ENCODE results near the gene SLC15A4. TPM values are rescaled to one million over a fixed set of nuclear protein-coding genes. Genes with fewer than 3 reads are reported as not detected.
A peak's percentile ranks its signal among the peaks of the same experiment; 100 is the strongest.

SLC15A4 gene
- total RNA-seq, 2 donors from 2014 or later = 15.5 to 17.2 TPM

GRCh38 chr12:128802756-128803155 is 21.0 kb downstream of the SLC15A4 start:
- Mint-ChIP-seq H3K4me1 (peaks cover 12% of the 10 kb centered on the region), H3K27me3 (no peaks in the 10 kb centered on the region), H3K36me3 (ENCODE audit: low read depth) (peaks cover 14% of the 10 kb centered on the region), H3K27ac (no peak overlapping the region), H3K4me3 (no peak overlapping the region)
- ATAC-seq (no peak), DNase-seq (no peak)
- H3K9me3 ChIP-seq (ENCODE audit: control insufficient read depth, low read length, poor library complexity, severe bottlenecking) = no peaks in the 10 kb centered on the region

GRCh38 chr12:128801879-128802391 is 21.8 kb downstream of the SLC15A4 start:
- H3K4me1 Mint-ChIP-seq = peaks cover 13% of the 10 kb centered on the region
- DNase-seq (no peak), ATAC-seq (no peak)
- no peak overlapping the region for H3K27ac Mint-ChIP-seq
- H3K4me3 Mint-ChIP-seq = no peak overlapping the region
- H3K36me3 Mint-ChIP-seq (ENCODE audit: low read depth) = peaks cover 14% of the 10 kb centered on the region
- no peaks in the 10 kb centered on the region for H3K27me3 Mint-ChIP-seq
- H3K9me3 ChIP-seq (ENCODE audit: control insufficient read depth, low read length, poor library complexity, severe bottlenecking) = no peaks in the 10 kb centered on the region

- H3K4me3 Mint-ChIP-seq = no peak overlapping the region
- no peak overlapping the region for H3K27ac Mint-ChIP-seq
- H3K9me3 ChIP-seq (ENCODE audit: control insufficient read depth, low read length, poor library complexity, severe bottlenecking) = no peaks in the 10 kb centered on the region
- ATAC-seq (no peak), DNase-seq (no peak)
- H3K4me1 Mint-ChIP-seq = peaks cover 16% of the 10 kb centered on the region
- H3K27me3 Mint-ChIP-seq = no peaks in the 10 kb centered on the region
- H3K36me3 Mint-ChIP-seq (ENCODE audit: low read depth) = peaks cover 14% of the 10 kb centered on the region
Measured at GRCh38 chr12:128800606-128801005, 23.2 kb downstream of the SLC15A4 start.

GRCh38 chr12:128798571-128799341 is 25.0 kb downstream of the SLC15A4 start:
- Mint-ChIP-seq H3K4me1 (peaks cover 22% of the 10 kb centered on the region), H3K4me3 (no peak overlapping the region), H3K27ac (no peak overlapping the region), H3K36me3 (ENCODE audit: low read depth) (peaks cover 16% of the 10 kb centered on the region), H3K27me3 (no peaks in the 10 kb centered on the region)
- no peak for ATAC-seq
- H3K9me3 ChIP-seq (ENCODE audit: control insufficient read depth, low read length, poor library complexity, severe bottlenecking) = no peaks in the 10 kb centered on the region
- no peak for DNase-seq

- Mint-ChIP-seq H3K4me1 (peaks cover 15% of the 10 kb centered on the region), H3K4me3 (peak overlapping the region; percentile 5), H3K27ac (peak overlapping the region; percentile 92), H3K27me3 (no peaks in the 10 kb centered on the region), H3K36me3 (ENCODE audit: low read depth) (peaks cover 10% of the 10 kb centered on the region)
- DNase-seq = no peak
- H3K9me3 ChIP-seq (ENCODE audit: control insufficient read depth, low read length, poor library complexity, severe bottlenecking) = no peaks in the 10 kb centered on the region
- peak; percentile 63 for ATAC-seq
Measured at GRCh38 chr12:128797119-128798118, 26.3 kb downstream of the SLC15A4 start.

GRCh38 chr12:128796439-128797118 is 27.2 kb downstream of the SLC15A4 start:
- no peak for ATAC-seq
- DNase-seq = no peak
- H3K4me3 Mint-ChIP-seq = no peak overlapping the region
- H3K4me1 Mint-ChIP-seq = peaks cover 13% of the 10 kb centered on the region
- peaks cover 10% of the 10 kb centered on the region for H3K36me3 Mint-ChIP-seq (ENCODE audit: low read depth)
- no peaks in the 10 kb centered on the region for H3K9me3 ChIP-seq (ENCODE audit: control insufficient read depth, low read length, poor library complexity, severe bottlenecking)
- H3K27me3 Mint-ChIP-seq = no peaks in the 10 kb centered on the region
- H3K27ac Mint-ChIP-seq = peak overlapping the region; percentile 32

- Mint-ChIP-seq H3K4me1 (peaks cover 12% of the 10 kb centered on the region), H3K27ac (peak overlapping the region; percentile 32), H3K27me3 (no peaks in the 10 kb centered on the region), H3K4me3 (no peak overlapping the region), H3K36me3 (ENCODE audit: low read depth) (peaks cover 10% of the 10 kb centered on the region)
- DNase-seq = no peak
- no peaks in the 10 kb centered on the region for H3K9me3 ChIP-seq (ENCODE audit: control insufficient read depth, low read length, poor library complexity, severe bottlenecking)
- ATAC-seq = no peak
Measured at GRCh38 chr12:128795530-128796361, 28.0 kb downstream of the SLC15A4 start.

GRCh38 chr12:128794661-128795529 is 28.9 kb downstream of the SLC15A4 start:
- ATAC-seq (peak; percentile 32), DNase-seq (no peak)
- no peaks in the 10 kb centered on the region for H3K27me3 Mint-ChIP-seq
- H3K27ac Mint-ChIP-seq = peak overlapping the region; percentile 19
- peaks cover 4% of the 10 kb centered on the region for H3K36me3 Mint-ChIP-seq (ENCODE audit: low read depth)
- H3K9me3 ChIP-seq (ENCODE audit: control insufficient read depth, low read length, poor library complexity, severe bottlenecking) = no peaks in the 10 kb centered on the region
- peaks cover 12% of the 10 kb centered on the region for H3K4me1 Mint-ChIP-seq
- H3K4me3 Mint-ChIP-seq = no peak overlapping the region

- DNase-seq (no peak), ATAC-seq (no peak)
- no peaks in the 10 kb centered on the region for H3K27me3 Mint-ChIP-seq
- peaks cover 4% of the 10 kb centered on the region for H3K36me3 Mint-ChIP-seq (ENCODE audit: low read depth)
- no peak overlapping the region for H3K27ac Mint-ChIP-seq
- peaks cover 12% of the 10 kb centered on the region for H3K4me1 Mint-ChIP-seq
- no peaks in the 10 kb centered on the region for H3K9me3 ChIP-seq (ENCODE audit: control insufficient read depth, low read length, poor library complexity, severe bottlenecking)
- no peak overlapping the region for H3K4me3 Mint-ChIP-seq
Measured at GRCh38 chr12:128793701-128794100, 30.1 kb downstream of the SLC15A4 start.

- H3K27me3 Mint-ChIP-seq = no peaks in the 10 kb centered on the region
- no peak overlapping the region for H3K4me3 Mint-ChIP-seq
- no peak for ATAC-seq
- peaks cover 12% of the 10 kb centered on the region for H3K4me1 Mint-ChIP-seq
- no peak overlapping the region for H3K27ac Mint-ChIP-seq
- H3K9me3 ChIP-seq (ENCODE audit: control insufficient read depth, low read length, poor library complexity, severe bottlenecking) = no peaks in the 10 kb centered on the region
- H3K36me3 Mint-ChIP-seq (ENCODE audit: low read depth) = peaks cover 4% of the 10 kb centered on the region
- DNase-seq = no peak
Measured at GRCh38 chr12:128792881-128793280, 30.9 kb downstream of the SLC15A4 start.

GRCh38 chr12:128792398-128792797 is 31.4 kb downstream of the SLC15A4 start:
- H3K9me3 ChIP-seq (ENCODE audit: control insufficient read depth, low read length, poor library complexity, severe bottlenecking) = no peaks in the 10 kb centered on the region
- Mint-ChIP-seq H3K27me3 (no peaks in the 10 kb centered on the region), H3K36me3 (ENCODE audit: low read depth) (peaks cover 4% of the 10 kb centered on the region), H3K27ac (no peak overlapping the region), H3K4me1 (peaks cover 9% of the 10 kb centered on the region), H3K4me3 (no peak overlapping the region)
- DNase-seq (no peak), ATAC-seq (no peak)

All from T-helper 17 cell (primary cell).